ENCODE results near the gene MAPKAP1. TPM values are rescaled to one million over a fixed set of nuclear protein-coding genes. Genes with fewer than 3 reads are reported as not detected.

The MAPKAP1 gene
- total RNA-seq, 4 donors from 2014 or later = 76.5 to 141 (median 87.5) TPM

- WGBS, 2 donors (ENCODE audit: low coverage in 1 of 2) = 84 to 93% methylated on average over 3 to 5 of the region's 24 CpGs
- Histone ChIP-seq H3K4me1 (no peaks in the 10 kb centered on the region), H3K27me3 (no peaks in the 10 kb centered on the region), H3K36me3 (peaks cover 0 to 47% of the 10 kb centered on the region in 2 donors), H3K27ac (no peak overlapping the region), H3K4me3 (no peak overlapping the region), H3K9me3 (no peaks in the 10 kb centered on the region)
- TF ChIP-seq EP300 (IDR thresholded peaks at IDR 0.05) = no peak
- TF ChIP-seq CTCF (IDR thresholded peaks at IDR 0.05) = no peak
- ATAC-seq = no peak
These were observed 270.2 kb downstream of the MAPKAP1 start for GRCh38 chr9:125436613-125437443.

GRCh38 chr9:125435776-125436612 lies 271.0 kb downstream of the MAPKAP1 start:
- no peaks in the 10 kb centered on the region for H3K27me3 ChIP-seq
- no CpG with 5 or more reads among the region's 16 CpGs for WGBS, 2 donors (ENCODE audit: low coverage in 1 of 2)
- no peak overlapping the region for H3K27ac ChIP-seq

DNA sequence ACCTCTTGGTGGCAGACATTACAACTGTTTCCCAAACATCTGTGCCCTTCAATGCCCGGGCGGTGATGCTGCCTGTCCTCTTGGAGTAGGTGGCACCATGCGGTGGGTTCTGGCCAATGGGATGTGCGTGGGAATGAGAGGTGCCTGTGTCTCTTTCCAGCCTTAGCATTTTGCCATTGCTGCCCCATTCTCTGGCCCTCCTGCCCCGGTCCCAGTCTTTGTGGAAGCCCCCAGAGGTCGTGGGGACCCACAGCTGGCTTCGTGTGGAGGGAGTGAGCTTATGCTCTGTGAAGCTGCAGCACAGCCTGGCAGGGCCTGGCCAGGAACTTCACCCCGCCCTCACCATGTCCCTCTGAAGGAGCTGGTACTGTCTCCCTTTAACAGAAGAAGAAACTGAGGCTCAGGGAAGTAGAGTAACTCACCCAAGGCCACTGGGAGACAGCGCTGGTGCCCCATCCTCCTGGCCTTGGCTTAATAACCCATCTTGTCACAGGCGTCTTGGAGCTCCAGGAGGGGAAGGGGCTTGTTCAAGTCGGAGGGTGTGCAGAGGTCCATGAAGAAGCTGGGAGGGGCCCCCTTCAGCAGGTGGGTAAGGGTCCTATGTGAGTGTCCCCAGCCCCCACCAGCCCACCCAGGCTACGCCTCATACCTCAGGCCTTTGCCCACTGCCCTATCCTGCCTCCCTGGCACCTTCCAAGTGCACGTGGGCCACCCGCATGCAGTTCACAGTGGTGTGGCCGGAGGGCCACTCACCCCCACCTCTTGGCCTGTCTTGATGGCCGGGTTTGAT lies 271.8 kb downstream of the MAPKAP1 start:
- Histone ChIP-seq H3K9me3 (no peaks in the 10 kb centered on the region), H3K36me3 (peaks cover 0 to 35% of the 10 kb centered on the region in 2 donors), H3K27me3 (no peaks in the 10 kb centered on the region), H3K27ac (no peak overlapping the region), H3K4me1 (no peaks in the 10 kb centered on the region), H3K4me3 (no peak overlapping the region)
- TF ChIP-seq CTCF (IDR thresholded peaks at IDR 0.05) (no peak), EP300 (IDR thresholded peaks at IDR 0.05) (no peak), POLR2AphosphoS5 (IDR thresholded peaks at IDR 0.05) (no peak), POLR2A (IDR thresholded peaks at IDR 0.05) (no peak)
- 90% methylated on average over 5 of the region's 16 CpGs; no CpG with 5 or more reads in 1 of the 2 donors for WGBS, 2 donors (ENCODE audit: low coverage in 1 of 2)
- ATAC-seq = no peak

More at GRCh38 chr9:125435776-125436612, 271.0 kb downstream of the MAPKAP1 start:
- H3K9me3 ChIP-seq = no peaks in the 10 kb centered on the region
- H3K4me1 ChIP-seq = no peaks in the 10 kb centered on the region
- no peak overlapping the region for H3K4me3 ChIP-seq
- no peak for TF ChIP-seq POLR2A (IDR thresholded peaks at IDR 0.05)
- TF ChIP-seq CTCF (IDR thresholded peaks at IDR 0.05) = no peak
- peaks cover 0 to 40% of the 10 kb centered on the region in 2 donors for H3K36me3 ChIP-seq
- ATAC-seq = no peak

DNA sequence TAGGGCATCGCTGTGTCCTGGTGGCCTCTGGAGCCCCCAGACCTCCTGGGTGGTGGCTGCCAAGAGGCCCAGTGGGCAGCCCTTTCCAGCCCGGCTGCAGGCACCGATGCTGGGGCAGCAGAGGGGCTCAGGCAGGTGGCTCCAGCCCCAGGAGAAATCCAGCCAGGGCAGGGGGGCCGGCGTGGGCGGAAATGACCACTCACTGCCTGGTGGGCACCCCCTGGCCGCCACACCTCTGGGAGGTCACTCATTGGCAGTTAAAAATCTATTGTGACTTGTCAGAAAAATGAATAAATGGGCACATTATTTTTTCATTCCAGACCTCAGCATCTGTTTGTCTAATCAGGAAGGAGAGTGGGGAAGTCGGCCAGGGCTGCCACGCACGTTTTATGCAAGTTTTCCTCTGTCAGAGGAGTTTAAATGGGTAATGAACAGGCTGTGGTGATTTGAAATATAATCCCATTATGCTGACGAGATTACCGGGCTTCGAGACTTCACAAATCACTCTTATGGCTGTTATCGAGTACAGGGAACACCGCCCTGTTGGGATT lies 273.5 kb downstream of the MAPKAP1 start:
- H3K4me3 ChIP-seq = no peak overlapping the region
- no peaks in the 10 kb centered on the region for H3K27me3 ChIP-seq
- no peak for ATAC-seq
- H3K9me3 ChIP-seq = no peaks in the 10 kb centered on the region
- H3K4me1 ChIP-seq = no peaks in the 10 kb centered on the region
- no peak overlapping the region for H3K27ac ChIP-seq
- H3K36me3 ChIP-seq = peaks cover 0 to 19% of the 10 kb centered on the region in 2 donors
- TF ChIP-seq EP300 (IDR thresholded peaks at IDR 0.05) (no peak), CTCF (IDR thresholded peaks at IDR 0.05) (no peak), POLR2AphosphoS5 (IDR thresholded peaks at IDR 0.05) (no peak)
- WGBS, 2 donors (ENCODE audit: low coverage in 1 of 2) = 4 to 55% methylated on average over 5 to 8 of the region's 15 CpGs

Measured in gastroesophageal sphincter (tissue), 4 donors.